Vagina (tissue), 2 donors: ENCODE results near the gene ANKRD42. TPM values are rescaled to one million over a fixed set of nuclear protein-coding genes. Genes with fewer than 3 reads are reported as not detected.

Experiments used
- DNase-seq, 2 donors: peaks; one replicate each; pipeline ENCODE4 v3.0.0-alpha.2; 2017; ENCODE audit errors: extremely low spot score in 2 of 2
- H3K27ac ChIP-seq: fragments of 200-600 bp; sonication (generic); one replicate; pipeline ENCODE4 v1.5.1; 2019
- H3K27me3 ChIP-seq: fragments of 200-600 bp; sonication (generic); one replicate; pipeline ENCODE4 v1.5.1; 2019
- H3K36me3 ChIP-seq, 2 donors: fragments of 200-600 bp; sonication (generic); one replicate each; pipeline ENCODE4 v1.5.1; 2017 to 2019
- H3K4me1 ChIP-seq: fragments of 200-600 bp; sonication (generic); one replicate; pipeline ENCODE4 v1.5.1; 2019
- H3K4me3 ChIP-seq, 2 donors: fragments of 200-600 bp; sonication (generic); 1 replicate in 1 of 2; 2 replicates in 1 of 2; pipeline ENCODE4 v1.5.1; 2016 to 2019
- H3K9me3 ChIP-seq: fragments of 200-600 bp; sonication (generic); one replicate; pipeline ENCODE4 v1.5.1; 2019
- CTCF ChIP-seq, 3 experiments: fragments of 450-650 bp in 2 of 3; fragments of 200-600 bp in 1 of 3; sonication (generic) in 1 of 3; IDR thresholded peaks; one replicate each; pipeline ENCODE4 v1.5.1; 2017 to 2019; ENCODE audit warnings: antibody characterized with exemption in 3 of 3, mild to moderate bottlenecking in 2 of 3, moderate library complexity in 2 of 3
- POLR2A ChIP-seq, 2 donors: fragments of 450-650 bp; IDR thresholded peaks; one replicate each; pipeline ENCODE4 v1.6.1; 2017; ENCODE audit warnings: antibody characterized with exemption in 2 of 2, mild to moderate bottlenecking in 2 of 2, moderate library complexity in 2 of 2
- POLR2AphosphoS5 ChIP-seq, 2 donors: sonication (generic); formaldehyde crosslinking; IDR thresholded peaks; one replicate each; pipeline ENCODE4 v1.9.0; 2017; ENCODE audit warnings: antibody characterized with exemption in 2 of 2, mild to moderate bottlenecking in 2 of 2, low read depth in 1 of 2; ENCODE audit not compliant: insufficient read depth in 1 of 2
- intact Hi-C: fragments of 100-400 bp; cut with DNase I; formaldehyde crosslinking; loops from one replicate; pipeline ENCODE4 v1.15.1; 2023
- total RNA-seq: library from RNA; depleted of rRNA; stranded (reverse); fragments of >200 nt; gene quantifications from one replicate; pipeline ENCODE4 v1.2.3, GENCODE V29; 2016

ANKRD42 gene
- total RNA-seq, 1 donor from 2014 or later: 10.3 TPM

GRCh38 chr11:83152264-83152663 is 41.2 kb upstream of the ANKRD42 start:
- H3K27me3 ChIP-seq: no peaks in the 10 kb centered on the region
- intact Hi-C loops: no loop called here
- no peak for TF ChIP-seq CTCF (IDR thresholded peaks at IDR 0.05)
- TF ChIP-seq POLR2A (IDR thresholded peaks at IDR 0.05): no peak
- TF ChIP-seq POLR2AphosphoS5 (IDR thresholded peaks at IDR 0.05; ENCODE audit: insufficient read depth in 1 of 2, low read depth in 1 of 2): no peak

DNA sequence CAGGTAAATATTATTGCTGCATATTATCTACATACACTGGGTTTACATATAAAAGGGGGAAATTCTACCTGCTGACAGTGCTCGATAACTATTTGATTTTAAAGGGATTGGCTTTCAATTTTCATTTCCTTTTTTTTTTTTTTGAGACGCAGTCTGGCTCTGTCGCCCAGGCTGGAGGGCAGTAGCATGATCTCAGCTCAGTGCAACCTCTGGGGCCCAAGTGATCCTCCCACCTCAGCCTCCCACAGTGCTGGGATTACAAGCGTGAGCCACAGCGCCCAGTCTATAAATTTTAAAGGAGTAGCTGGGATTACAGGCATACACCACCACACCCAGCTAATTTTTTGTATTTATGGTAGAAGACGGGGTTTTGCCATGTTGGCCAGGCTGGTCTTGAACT is 39.7 kb upstream of the ANKRD42 start:
- intact Hi-C loops: no loop called here

More at GRCh38 chr11:83152264-83152663, 41.2 kb upstream of the ANKRD42 start:
- Histone ChIP-seq H3K4me3 (no peak overlapping the region), H3K36me3 (no peaks in the 10 kb centered on the region), H3K27ac (no peak overlapping the region), H3K9me3 (no peaks in the 10 kb centered on the region), H3K4me1 (no peaks in the 10 kb centered on the region)
- no peak for DNase-seq

DNA sequence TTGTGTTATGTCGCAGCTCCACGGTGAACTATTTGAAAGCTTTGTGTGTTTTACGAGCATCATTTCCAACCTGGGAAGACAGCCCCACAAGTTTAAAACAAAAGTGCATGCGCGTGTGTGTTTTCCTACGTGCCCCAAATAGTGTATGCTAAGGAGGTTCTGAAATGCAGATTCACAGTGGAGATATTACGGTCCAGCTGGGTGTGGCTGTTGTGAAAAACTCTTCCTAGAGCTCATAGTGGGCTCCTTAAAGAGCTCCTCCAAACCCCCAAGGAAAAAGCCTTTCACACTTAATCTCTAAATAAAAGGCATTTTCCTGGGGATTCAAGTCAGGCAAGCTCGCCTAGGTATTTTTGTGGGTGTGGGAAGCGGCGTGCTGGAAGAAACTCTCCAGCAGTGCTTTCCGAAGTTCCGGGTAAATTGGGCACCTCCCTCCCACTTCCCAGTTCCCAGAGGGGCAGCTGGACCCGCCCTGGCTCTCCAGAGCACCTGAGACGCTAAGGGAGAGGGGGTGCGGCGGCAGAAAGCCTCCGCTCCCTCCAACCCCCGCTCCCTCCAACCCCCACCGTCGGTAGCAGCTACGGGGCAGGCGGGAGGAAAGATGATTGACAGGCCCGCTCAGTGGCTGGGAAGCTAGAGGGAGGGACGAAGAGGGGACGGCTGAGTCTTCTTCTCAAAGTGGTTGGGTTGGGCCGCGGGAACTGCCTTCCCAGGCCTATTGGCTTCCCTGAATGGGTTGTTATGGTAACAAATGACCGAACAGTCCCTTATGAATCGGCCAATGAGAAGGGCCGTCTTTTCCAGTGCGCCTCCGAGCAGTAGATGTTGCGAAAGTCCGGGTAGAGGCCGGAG is 37.1 kb upstream of the ANKRD42 start:
- TF ChIP-seq POLR2A (IDR thresholded peaks at IDR 0.05): peak; percentile 86 to 99
- no peak for TF ChIP-seq CTCF (IDR thresholded peaks at IDR 0.05)
- TF ChIP-seq POLR2AphosphoS5 (IDR thresholded peaks at IDR 0.05; ENCODE audit: insufficient read depth in 1 of 2, low read depth in 1 of 2): peak in 1 of 2 donors; percentile 95
- Histone ChIP-seq H3K27ac (peak overlapping the region; percentile 99), H3K36me3 (no peaks in the 10 kb centered on the region), H3K4me3 (peak overlapping the region; percentile 79 to 93), H3K27me3 (no peaks in the 10 kb centered on the region), H3K9me3 (no peaks in the 10 kb centered on the region), H3K4me1 (peaks cover 27% of the 10 kb centered on the region)
- intact Hi-C loops: loop anchor here (2.0 kb wide), 1 partner anchor 86 kb away; the partner anchor contains the start of gene RAB30
- DNase-seq: peak; percentile 100

More for the DNA sequence above, 39.7 kb upstream of the ANKRD42 start:
- DNase-seq: no peak
- Histone ChIP-seq H3K9me3 (no peaks in the 10 kb centered on the region), H3K4me1 (peaks cover under 1% of the 10 kb centered on the region), H3K36me3 (no peaks in the 10 kb centered on the region), H3K27me3 (no peaks in the 10 kb centered on the region), H3K27ac (no peak overlapping the region), H3K4me3 (no peak overlapping the region)
- TF ChIP-seq POLR2AphosphoS5 (IDR thresholded peaks at IDR 0.05; ENCODE audit: insufficient read depth in 1 of 2, low read depth in 1 of 2): no peak
- TF ChIP-seq CTCF (IDR thresholded peaks at IDR 0.05): no peak
- TF ChIP-seq POLR2A (IDR thresholded peaks at IDR 0.05): no peak

DNA sequence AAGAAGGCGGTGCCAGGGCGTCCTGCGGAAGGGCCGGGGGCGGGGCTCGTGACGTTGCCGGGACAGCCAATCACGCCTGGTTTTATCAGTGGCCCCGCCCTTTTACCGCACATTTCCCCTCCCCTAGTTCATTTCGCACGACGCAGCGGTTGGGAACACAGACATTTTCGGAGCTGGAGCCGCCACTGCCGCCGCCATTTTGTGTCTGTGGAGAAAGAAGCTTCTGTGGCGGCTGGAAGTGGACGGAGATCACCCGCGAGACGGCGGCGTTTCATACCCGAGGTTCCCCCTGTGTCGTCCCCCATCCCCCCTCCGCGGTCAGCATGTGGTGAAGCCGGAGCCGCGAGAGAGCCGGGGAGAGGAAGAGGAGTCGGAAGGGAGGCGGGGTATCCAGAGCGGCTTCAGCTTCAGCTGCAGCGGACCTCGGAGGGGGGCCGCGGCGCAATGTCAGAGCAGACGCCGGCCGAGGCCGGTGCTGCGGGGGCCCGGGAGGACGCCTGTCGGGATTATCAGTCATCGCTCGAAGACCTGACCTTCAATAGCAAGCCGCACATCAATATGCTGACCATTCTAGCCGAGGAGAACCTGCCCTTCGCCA is 36.4 kb upstream of the ANKRD42 start, which contains the start of gene PCF11:
TSS of gene PCF11 (plus strand) at position 136 of the 598 bp plus-strand sequence. CDS start at position 445, 309 bp downstream.
- H3K27me3 ChIP-seq: no peaks in the 10 kb centered on the region
- peak; percentile 81 to 100 for TF ChIP-seq POLR2AphosphoS5 (IDR thresholded peaks at IDR 0.05; ENCODE audit: insufficient read depth in 1 of 2, low read depth in 1 of 2)
- TF ChIP-seq CTCF (IDR thresholded peaks at IDR 0.05): no peak
- peak; percentile 99 to 100 for TF ChIP-seq POLR2A (IDR thresholded peaks at IDR 0.05)
- H3K4me1 ChIP-seq: peaks cover 34% of the 10 kb centered on the region
- peak within 1 kb of the TSS; percentile 92 to 93 for H3K4me3 ChIP-seq
- intact Hi-C loops: loop anchor here (2.0 kb wide), 1 partner anchor 86 kb away; the partner anchor contains the start of gene RAB30
- no peak for DNase-seq
- peak within 1 kb of the TSS; percentile 99 for H3K27ac ChIP-seq
- no peaks in the 10 kb centered on the region for H3K9me3 ChIP-seq
- H3K36me3 ChIP-seq: no peaks in the 10 kb centered on the region
